Heart left ventricle (tissue), 16 donors: Measurements from ENCODE around the gene TOMM5. TPM values are rescaled to one million over a fixed set of nuclear protein-coding genes. Genes with fewer than 3 reads are reported as not detected.
A peak's percentile ranks its signal among the peaks of the same experiment; 100 is the strongest.

Experiments
- ATAC-seq, 4 donors: fragments of 200-7000 bp; cut with Tn5 transposase; one replicate each; pipeline ENCODE4 v1.9.1; 2020 to 2022; ENCODE audit warnings: moderate library complexity in 4 of 4, mild to moderate bottlenecking in 3 of 4, moderate number of reproducible peaks in 1 of 4
- DNase-seq, 5 donors: peaks; one replicate each; pipeline ENCODE4 v3.0.0-alpha.2; 2020
- H3K27ac ChIP-seq, 12 donors: fragments of 200-600 bp; sonication (generic) in 4 of 12; one replicate each; pipeline versions ENCODE4 v1.5.0 to v1.8.0; 2016 to 2022; ENCODE audit warnings: mild to moderate bottlenecking in 2 of 12
- H3K27me3 ChIP-seq, 9 donors: fragments of 200-600 bp; sonication (generic) in 2 of 9; one replicate each; pipeline versions ENCODE4 v1.5.1 to v1.8.0; 2016 to 2022; ENCODE audit warnings: mild to moderate bottlenecking in 3 of 9
- H3K36me3 ChIP-seq, 9 donors: fragments of 200-600 bp; sonication (generic) in 2 of 9; one replicate each; pipeline versions ENCODE4 v1.5.0 to v1.8.0; 2018 to 2022; ENCODE audit warnings: mild to moderate bottlenecking in 2 of 9
- H3K4me1 ChIP-seq, 12 donors: fragments of 200-600 bp; sonication (generic) in 4 of 12; one replicate each; pipeline versions ENCODE4 v1.5.0 to v1.8.0; 2016 to 2022; ENCODE audit warnings: mild to moderate bottlenecking in 3 of 12
- H3K4me3 ChIP-seq, 12 donors: fragments of 200-600 bp; sonication (generic) in 4 of 12; one replicate each; pipeline versions ENCODE4 v1.5.0 to v1.8.0; 2017 to 2022; ENCODE audit warnings: mild to moderate bottlenecking in 9 of 12, moderate library complexity in 4 of 12
- H3K9me3 ChIP-seq, 12 donors: fragments of 200-600 bp; sonication (generic) in 4 of 12; one replicate each; pipeline versions ENCODE4 v1.5.0 to v1.8.0; 2016 to 2022; ENCODE audit warnings: mild to moderate bottlenecking in 1 of 12
- POLR2A ChIP-seq, 2 donors: fragments of 450-650 bp; IDR thresholded peaks; one replicate each; pipeline ENCODE4 v1.6.1; 2017; ENCODE audit warnings: antibody characterized with exemption in 2 of 2, mild to moderate bottlenecking in 2 of 2, moderate library complexity in 2 of 2
- WGBS, 4 donors: extraction: QIAGEN DNeasy Blood & Tissue Kit in 2 of 4; methylation state at CpG; one replicate each; pipeline versions ENCODE4 v1.1.5 to v1.1.7; 2013 to 2018; 5-methylcytosine and 5-hydroxymethylcytosine counted together
- intact Hi-C, 10 donors: fragments of 100-400 bp; cut with DNase I; formaldehyde crosslinking; loops; one replicate each; pipeline versions ENCODE4 v1.11.1 to v1.14.2; 2022
- polyA plus RNA-seq, 2 donors: library from polyadenylated mRNA; stranded (reverse); fragments of 200-250 nt; gene quantifications; one replicate each; pipeline ENCODE4 v1.2.3, GENCODE V29; 2013
- total RNA-seq, 9 donors: library from RNA; depleted of rRNA in 2 of 9; stranded (reverse); fragments of >200 nt in 2 of 9; fragmentation: NEBNext Ultra II Directional in 3 of 9; extraction: Animal tissue kit (Norgen Biotek cat#: 25700) in 3 of 9; gene quantifications; one replicate each; pipeline versions ENCODE4 v1.1.0 to v1.2.4, GENCODE V29; 2016 to 2023
- TF ChIP-seq, protein P1 (sequence below), 12 donors: fragments of 200-600 bp; sonication (generic) in 4 of 12; IDR thresholded peaks; one replicate each; pipeline versions ENCODE4 v1.5.0 to v1.8.0; 2018 to 2022; ENCODE audit warnings: antibody characterized with exemption in 12 of 12, mild to moderate bottlenecking in 5 of 12
- donor health status: ischemic (EF 13 %, LVEDD 7.1; RV severe dilation, severe dysfunction).
- donor health status: healthy with polysubstance abuse.
- donor health status: DM: no; HTN: yes; CAD: no.
- donor health status: DM: no; HTN: no; CAD: no.
- donor health status: ischemic (EF 25% LVEDD 6.9; RV normal size, moderate dysfunction).
- donor health status: ischemic (EF 25% LVEDD 5.7; RV mildly dilated, moderate dysfunction).
- donor health status: healthy.
- donor health status: DM: yes; HTN: yes; CAD: no.
- donor health status: ischemic (EF 35%, LVEDD 5.7; RV mildly dilated, moderate dysfunction).
- donor health status: nonischemic (EF 11% LVEDD 7.7; RV severe dilation, severe dysfunction).
- donor health status: DM: yes; HTN: yes; CAD: no.
- donor health status: PGD.
- donor health status: ischemic (EF 29% LVEDD 5.4; RV normal size, mild dysfunction).
- donor health status: nonischemic (EF 23%, LVEDD 6.1; RV moderate dilation, normal function).

TOMM5 gene
- total and polyA plus RNA-seq, 11 donors = 39.7 to 139 (median 50.4) TPM

DNA sequence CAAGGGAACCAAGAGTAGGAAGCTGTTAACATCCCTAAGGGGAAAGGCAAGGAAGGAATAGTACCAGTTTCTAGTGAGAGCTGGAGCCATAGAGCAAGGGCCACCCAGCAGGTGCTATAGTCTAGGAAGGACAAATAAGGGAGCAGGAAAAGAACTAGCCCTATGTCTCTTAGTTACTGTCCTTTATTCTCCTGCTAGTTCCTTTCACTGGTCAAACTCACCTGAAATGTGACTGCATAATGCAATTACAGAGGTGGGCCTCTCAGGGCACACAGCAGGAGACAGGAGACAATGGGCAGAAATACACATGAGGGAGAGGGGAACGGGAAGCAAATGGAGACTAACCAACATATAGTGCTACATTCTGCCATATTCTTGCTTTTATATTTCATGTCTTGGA lies 31.7 kb upstream of the TOMM5 start:
- intact Hi-C loops = loop anchor here in 1 of 10 donors (10.0 kb wide), 1 partner anchor 61 kb away; no protein-coding TSS in a partner anchor

GRCh38 chr9:37623267-37623666 lies 30.9 kb upstream of the TOMM5 start:
- no peaks in the 10 kb centered on the region for H3K9me3 ChIP-seq
- no peak overlapping the region for H3K27ac ChIP-seq
- WGBS, 4 donors = 75 to 79% (median 78%) methylated on average over 2 of the region's 2 CpGs
- ATAC-seq (no peak), DNase-seq (no peak)
- H3K4me3 ChIP-seq = no peak overlapping the region
- H3K4me1 ChIP-seq = no peaks in the 10 kb centered on the region
- H3K27me3 ChIP-seq = no peaks in the 10 kb centered on the region
- intact Hi-C loops = loop anchor here in 1 of 10 donors (10.0 kb wide), 1 partner anchor 62 kb away; no protein-coding TSS in a partner anchor
- H3K36me3 ChIP-seq = no peaks in the 10 kb centered on the region
- no peak for TF ChIP-seq POLR2A (IDR thresholded peaks at IDR 0.05)
- TF ChIP-seq, protein P1, sequence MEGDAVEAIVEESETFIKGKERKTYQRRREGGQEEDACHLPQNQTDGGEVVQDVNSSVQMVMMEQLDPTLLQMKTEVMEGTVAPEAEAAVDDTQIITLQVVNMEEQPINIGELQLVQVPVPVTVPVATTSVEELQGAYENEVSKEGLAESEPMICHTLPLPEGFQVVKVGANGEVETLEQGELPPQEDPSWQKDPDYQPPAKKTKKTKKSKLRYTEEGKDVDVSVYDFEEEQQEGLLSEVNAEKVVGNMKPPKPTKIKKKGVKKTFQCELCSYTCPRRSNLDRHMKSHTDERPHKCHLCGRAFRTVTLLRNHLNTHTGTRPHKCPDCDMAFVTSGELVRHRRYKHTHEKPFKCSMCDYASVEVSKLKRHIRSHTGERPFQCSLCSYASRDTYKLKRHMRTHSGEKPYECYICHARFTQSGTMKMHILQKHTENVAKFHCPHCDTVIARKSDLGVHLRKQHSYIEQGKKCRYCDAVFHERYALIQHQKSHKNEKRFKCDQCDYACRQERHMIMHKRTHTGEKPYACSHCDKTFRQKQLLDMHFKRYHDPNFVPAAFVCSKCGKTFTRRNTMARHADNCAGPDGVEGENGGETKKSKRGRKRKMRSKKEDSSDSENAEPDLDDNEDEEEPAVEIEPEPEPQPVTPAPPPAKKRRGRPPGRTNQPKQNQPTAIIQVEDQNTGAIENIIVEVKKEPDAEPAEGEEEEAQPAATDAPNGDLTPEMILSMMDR (IDR thresholded peaks at IDR 0.05) = no peak

More for the DNA sequence above, 31.7 kb upstream of the TOMM5 start:
- Histone ChIP-seq H3K36me3 (no peaks in the 10 kb centered on the region), H3K27me3 (no peaks in the 10 kb centered on the region), H3K9me3 (no peaks in the 10 kb centered on the region), H3K4me3 (no peak overlapping the region), H3K27ac (no peak overlapping the region), H3K4me1 (no peaks in the 10 kb centered on the region)
- TF ChIP-seq, protein P1 (IDR thresholded peaks at IDR 0.05) = no peak
- no peak for TF ChIP-seq POLR2A (IDR thresholded peaks at IDR 0.05)
- DNase-seq (no peak), ATAC-seq (no peak)
- 70 to 74% (median 72%) methylated on average over 1 of the region's 1 CpG for WGBS, 4 donors

DNA sequence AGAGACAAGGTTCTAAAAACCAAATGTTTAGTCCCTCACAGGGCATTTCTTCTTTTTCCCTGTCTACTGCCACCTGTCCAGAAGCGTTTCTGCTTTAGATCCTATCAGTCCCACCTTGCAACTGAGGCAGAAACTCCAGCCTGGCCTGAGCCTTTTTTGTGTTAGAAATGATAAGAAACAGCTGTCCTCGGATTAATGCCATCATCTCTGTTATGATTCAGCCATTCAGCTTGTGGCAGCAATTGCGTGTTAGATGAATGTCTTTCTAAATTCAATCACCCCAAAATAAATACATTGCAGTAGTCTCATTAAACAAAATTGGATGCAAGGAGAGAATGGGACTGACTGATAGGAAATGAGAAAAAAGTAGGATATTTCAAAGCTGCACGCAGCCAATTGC lies 30.1 kb upstream of the TOMM5 start:
- intact Hi-C loops = loop anchor here in 1 of 10 donors (10.0 kb wide), 1 partner anchor 62 kb away; no protein-coding TSS in a partner anchor
- no peak overlapping the region for H3K27ac ChIP-seq
- ATAC-seq (no peak), DNase-seq (no peak)
- H3K4me3 ChIP-seq = no peak overlapping the region
- H3K4me1 ChIP-seq = no peaks in the 10 kb centered on the region
- no peaks in the 10 kb centered on the region for H3K36me3 ChIP-seq
- H3K9me3 ChIP-seq = no peaks in the 10 kb centered on the region
- no peak for TF ChIP-seq POLR2A (IDR thresholded peaks at IDR 0.05)
- TF ChIP-seq, protein P1 (IDR thresholded peaks at IDR 0.05) = no peak
- WGBS, 4 donors = 75 to 88% (median 84%) methylated on average over 4 of the region's 4 CpGs
- H3K27me3 ChIP-seq = no peaks in the 10 kb centered on the region

DNA sequence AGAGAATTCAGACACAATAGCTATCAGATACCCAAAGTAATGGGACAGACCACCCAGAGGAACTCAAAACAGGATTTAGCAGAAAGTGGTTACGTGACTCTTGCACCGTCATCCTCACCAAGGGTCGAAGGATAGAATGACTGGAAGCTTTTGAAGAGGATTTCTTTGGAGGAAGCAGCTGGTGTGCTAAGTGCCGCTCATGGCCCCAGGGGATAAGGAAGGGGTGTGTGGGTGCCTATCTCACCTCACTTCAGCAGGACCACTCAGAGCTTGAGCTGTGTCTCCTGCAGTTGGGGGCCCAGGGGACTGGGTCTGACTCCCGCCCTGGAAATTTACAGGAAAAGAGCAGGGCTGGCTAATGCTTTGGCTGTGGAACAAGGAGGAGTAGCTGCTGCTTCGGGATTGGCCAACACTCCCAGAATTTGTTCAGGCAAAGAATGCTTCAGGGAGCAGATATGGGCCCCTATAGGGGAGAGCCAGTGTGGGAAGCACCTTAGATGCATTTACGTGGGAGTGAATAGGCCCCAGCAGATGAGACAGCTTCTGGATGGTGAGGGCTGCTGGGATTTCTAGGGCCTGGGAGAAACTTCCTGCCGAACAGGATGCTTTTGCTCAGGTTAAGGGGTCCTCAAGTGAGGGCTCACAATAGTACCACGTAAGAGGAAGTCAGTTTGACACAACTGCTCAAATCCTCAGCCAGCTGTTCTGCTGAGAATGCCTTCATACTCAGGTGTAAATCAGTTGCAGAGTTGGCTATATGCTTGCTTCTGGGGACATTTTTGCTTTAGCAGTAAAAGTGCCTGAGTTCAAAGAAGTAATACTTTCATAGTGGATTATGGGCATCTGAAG lies 29.1 kb upstream of the TOMM5 start:
- ATAC-seq = peak in 1 of 4 donors; percentile 50
- WGBS, 4 donors = 54 to 58% (median 56%) methylated on average over 9 of the region's 9 CpGs

More for the DNA sequence above, 29.1 kb upstream of the TOMM5 start:
- Histone ChIP-seq H3K36me3 (no peaks in the 10 kb centered on the region), H3K27ac (no peak overlapping the region), H3K9me3 (no peaks in the 10 kb centered on the region), H3K4me3 (no peak overlapping the region), H3K27me3 (no peaks in the 10 kb centered on the region), H3K4me1 (no peaks in the 10 kb centered on the region)
- intact Hi-C loops = loop anchor here in 1 of 10 donors (10.0 kb wide), 1 partner anchor 63 kb away; no protein-coding TSS in a partner anchor
- TF ChIP-seq, protein P1 (IDR thresholded peaks at IDR 0.05) = no peak
- no peak for TF ChIP-seq POLR2A (IDR thresholded peaks at IDR 0.05)
- DNase-seq = no peak
